Muscle layer of duodenum (tissue), 2 donors: ENCODE data around the gene NHERF1.

ENCODE experiments used
- H3K27ac ChIP-seq: one replicate; pipeline ENCODE4 v1.7.0; 2013; ENCODE audit warnings: mild to moderate bottlenecking, low read length
- H3K27me3 ChIP-seq: one replicate; pipeline ENCODE4 v1.7.0; 2013; ENCODE audit warnings: low read depth, mild to moderate bottlenecking, control low read depth, low read length
- H3K36me3 ChIP-seq, 2 donors: one replicate each; pipeline ENCODE4 v1.7.0; 2013; ENCODE audit warnings: low read length in 2 of 2, control low read depth in 1 of 2, mild to moderate bottlenecking in 1 of 2; ENCODE audit not compliant: insufficient read depth in 2 of 2, control insufficient read depth in 1 of 2
- H3K4me1 ChIP-seq, 2 donors: one replicate each; pipeline ENCODE4 v1.7.0; 2013; ENCODE audit warnings: low read length in 2 of 2, mild to moderate bottlenecking in 2 of 2, control low read depth in 1 of 2, moderate library complexity in 1 of 2; ENCODE audit not compliant: insufficient read depth in 2 of 2, control insufficient read depth in 1 of 2
- H3K4me3 ChIP-seq, 2 donors: one replicate each; pipeline ENCODE4 v1.7.0; 2013; ENCODE audit warnings: low read length in 2 of 2, low read depth in 1 of 2, mild to moderate bottlenecking in 1 of 2
- H3K9me3 ChIP-seq, 2 donors: one replicate each; pipeline ENCODE4 v1.7.0; 2013; ENCODE audit warnings: low read length in 2 of 2, control low read depth in 1 of 2, mild to moderate bottlenecking in 1 of 2; ENCODE audit not compliant: control insufficient read depth in 1 of 2
- donor health status: healthy.

The NHERF1 gene

GRCh38 chr17:74734256-74734655 is 14.2 kb upstream of the NHERF1 start:
- Histone ChIP-seq H3K27me3 (peaks cover 16% of the 10 kb centered on the region), H3K9me3 (no peaks in the 10 kb centered on the region), H3K4me1 (peaks cover 10 to 24% of the 10 kb centered on the region in 2 donors), H3K4me3 (no peak overlapping the region), H3K27ac (no peak overlapping the region), H3K36me3 (no peaks in the 10 kb centered on the region)

GRCh38 chr17:74736513-74737298 is 11.7 kb upstream of the NHERF1 start, which contains the start of gene RAB37:
Gene RAB37, plus strand, starts transcription at chr17:74737256. Its CDS starts 17 bp downstream, at chr17:74737273.
- no peak within 1 kb of the TSS for H3K27ac ChIP-seq
- H3K9me3 ChIP-seq: no peaks in the 10 kb centered on the region
- peaks cover 10 to 24% of the 10 kb centered on the region in 2 donors for H3K4me1 ChIP-seq
- no peaks in the 10 kb centered on the region for H3K36me3 ChIP-seq
- peaks cover 25% of the 10 kb centered on the region for H3K27me3 ChIP-seq
- H3K4me3 ChIP-seq: peak within 1 kb of the TSS; percentile 9 to 54

GRCh38 chr17:74737299-74738050 is 11.0 kb upstream of the NHERF1 start:
- Histone ChIP-seq H3K9me3 (no peaks in the 10 kb centered on the region), H3K4me1 (peaks cover 10 to 24% of the 10 kb centered on the region in 2 donors), H3K27ac (no peak overlapping the region), H3K4me3 (peak overlapping the region; percentile 9 to 54), H3K36me3 (no peaks in the 10 kb centered on the region), H3K27me3 (peaks cover 25% of the 10 kb centered on the region)

DNA sequence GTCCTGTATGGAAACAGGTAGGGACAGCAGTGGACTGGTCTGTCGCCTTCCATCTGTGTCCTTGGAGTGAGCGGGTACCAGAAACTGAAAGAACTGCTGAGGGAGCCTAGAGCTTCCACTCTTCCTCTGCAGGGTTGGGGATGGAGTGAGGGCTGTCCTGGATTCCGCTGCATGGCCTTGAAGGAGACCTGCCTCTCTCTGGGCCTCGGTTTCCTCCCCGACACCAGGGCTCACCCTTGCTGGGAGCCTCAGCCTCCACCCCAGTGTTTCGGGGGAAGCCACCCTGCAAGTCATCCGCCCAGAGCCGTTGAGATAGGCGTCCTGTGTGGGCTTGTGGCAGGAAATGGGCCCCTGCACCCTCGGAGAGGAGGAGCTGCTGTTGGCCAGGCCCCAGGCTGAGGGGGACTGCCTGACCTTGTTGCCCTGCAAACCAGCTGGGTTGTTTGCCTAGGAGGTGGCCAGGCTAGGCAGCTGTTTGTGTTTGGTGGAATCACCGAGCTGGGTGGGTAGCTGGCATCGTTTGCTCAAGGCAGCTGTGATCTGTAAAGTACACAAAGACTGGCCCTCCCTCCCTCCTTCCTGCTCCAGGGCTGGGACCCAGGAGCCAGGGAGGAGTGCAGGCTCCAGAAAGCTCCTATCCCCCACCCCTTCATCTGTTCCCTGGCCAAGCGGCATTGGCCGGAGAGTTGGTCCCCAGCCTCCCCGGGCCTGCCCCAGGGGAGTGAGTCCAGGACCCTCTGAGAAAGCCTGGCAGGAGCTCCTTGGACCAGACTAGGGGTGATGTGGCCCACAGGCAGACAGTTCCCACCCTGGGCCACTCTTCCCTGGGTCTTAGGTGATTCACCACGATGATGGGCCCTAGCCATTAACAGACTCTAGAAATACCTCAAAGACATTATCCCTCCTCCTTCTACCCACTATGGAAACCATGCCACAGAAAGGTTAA is 10.1 kb upstream of the NHERF1 start:
- peaks cover 10 to 29% of the 10 kb centered on the region in 2 donors for H3K4me1 ChIP-seq
- H3K27ac ChIP-seq: no peak overlapping the region

GRCh38 chr17:74739227-74739831 is 9.1 kb upstream of the NHERF1 start:
- no peaks in the 10 kb centered on the region for H3K36me3 ChIP-seq
- H3K27ac ChIP-seq: no peak overlapping the region
- no peak overlapping the region for H3K4me3 ChIP-seq
- H3K9me3 ChIP-seq: no peaks in the 10 kb centered on the region
- H3K27me3 ChIP-seq: peaks cover 25% of the 10 kb centered on the region
- H3K4me1 ChIP-seq: peaks cover 10 to 29% of the 10 kb centered on the region in 2 donors

More for the DNA sequence above, 10.1 kb upstream of the NHERF1 start:
- H3K36me3 ChIP-seq: no peaks in the 10 kb centered on the region
- peaks cover 25% of the 10 kb centered on the region for H3K27me3 ChIP-seq
- H3K9me3 ChIP-seq: no peaks in the 10 kb centered on the region
- H3K4me3 ChIP-seq: peak overlapping the region; percentile 9 to 54

- Histone ChIP-seq H3K4me1 (peaks cover 10 to 36% of the 10 kb centered on the region in 2 donors), H3K36me3 (no peaks in the 10 kb centered on the region), H3K27me3 (peaks cover 25% of the 10 kb centered on the region), H3K27ac (no peak overlapping the region), H3K4me3 (no peak overlapping the region), H3K9me3 (no peaks in the 10 kb centered on the region)
Measured at GRCh38 chr17:74740173-74740572, 8.3 kb upstream of the NHERF1 start.

- peaks cover 25% of the 10 kb centered on the region for H3K27me3 ChIP-seq
- no peaks in the 10 kb centered on the region for H3K9me3 ChIP-seq
- no peak overlapping the region for H3K4me3 ChIP-seq
- no peaks in the 10 kb centered on the region for H3K36me3 ChIP-seq
- no peak overlapping the region for H3K27ac ChIP-seq
- H3K4me1 ChIP-seq: peaks cover 10 to 36% of the 10 kb centered on the region in 2 donors
Measured at GRCh38 chr17:74740641-74741387, 7.6 kb upstream of the NHERF1 start.

DNA sequence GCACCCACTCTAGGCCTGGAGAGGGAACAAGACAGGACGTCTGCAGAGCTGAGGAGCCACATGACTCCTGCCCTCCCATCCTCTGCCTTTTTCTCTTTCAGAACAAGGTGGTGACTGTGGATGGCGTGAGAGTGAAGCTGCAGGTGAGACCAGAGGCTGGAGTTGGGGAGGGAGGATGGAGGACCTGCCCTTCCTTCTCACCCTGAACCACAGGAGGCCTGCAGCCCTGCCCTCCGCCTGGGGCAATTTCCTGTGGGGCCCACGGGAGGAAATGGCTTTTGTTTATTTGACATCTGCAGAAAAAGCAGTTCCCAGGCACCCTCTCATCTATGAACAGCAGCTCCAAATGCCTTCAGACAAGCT is 6.3 kb upstream of the NHERF1 start:
- Histone ChIP-seq H3K4me3 (no peak overlapping the region), H3K4me1 (peaks cover 10 to 30% of the 10 kb centered on the region in 2 donors), H3K9me3 (no peaks in the 10 kb centered on the region), H3K27ac (no peak overlapping the region), H3K27me3 (peaks cover 25% of the 10 kb centered on the region), H3K36me3 (no peaks in the 10 kb centered on the region)

DNA sequence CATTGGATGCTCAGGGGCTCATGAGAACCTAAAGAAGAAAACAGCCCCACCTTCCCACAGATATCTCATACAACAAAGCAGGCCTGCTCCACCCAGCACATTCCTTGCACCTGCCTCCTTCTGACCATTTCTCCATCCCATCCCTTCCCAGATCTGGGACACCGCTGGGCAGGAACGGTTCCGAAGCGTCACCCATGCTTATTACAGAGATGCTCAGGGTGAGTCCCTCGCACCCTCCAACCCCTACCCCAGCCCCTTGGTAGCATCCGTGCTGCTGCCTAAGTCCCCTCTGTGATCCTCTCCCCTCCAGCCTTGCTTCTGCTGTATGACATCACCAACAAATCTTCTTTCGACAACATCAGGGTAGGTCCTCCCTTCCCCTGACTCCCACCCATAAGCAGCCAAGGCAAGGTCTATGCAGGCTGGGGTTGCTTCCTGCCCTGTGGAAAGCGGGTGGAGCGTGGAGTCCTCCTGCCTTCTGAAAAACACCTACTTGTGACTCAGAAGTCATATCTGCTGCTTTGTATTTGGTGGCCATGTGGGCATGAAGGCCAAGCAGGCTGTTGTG is 5.4 kb upstream of the NHERF1 start:
- no peak overlapping the region for H3K27ac ChIP-seq
- H3K36me3 ChIP-seq: no peaks in the 10 kb centered on the region
- peaks cover 21% of the 10 kb centered on the region for H3K27me3 ChIP-seq
- H3K4me1 ChIP-seq: peaks cover 7 to 29% of the 10 kb centered on the region in 2 donors
- H3K4me3 ChIP-seq: no peak overlapping the region
- no peaks in the 10 kb centered on the region for H3K9me3 ChIP-seq

- no peak overlapping the region for H3K27ac ChIP-seq
- H3K36me3 ChIP-seq: no peaks in the 10 kb centered on the region
- peaks cover 14% of the 10 kb centered on the region for H3K27me3 ChIP-seq
- H3K4me3 ChIP-seq: no peak overlapping the region
- peaks cover 4 to 24% of the 10 kb centered on the region in 2 donors for H3K4me1 ChIP-seq
- no peaks in the 10 kb centered on the region for H3K9me3 ChIP-seq
Measured at GRCh38 chr17:74743755-74744154, 4.7 kb upstream of the NHERF1 start.
